HG03575 (cell line): Measurements from ENCODE around the gene STRN4.
"Not testable (repeated sequence)": the region's sequence is repeated elsewhere in the genome, so short reads cannot be mapped to it uniquely, and the experiment has no call there.

ENCODE experiments used
- ATAC-seq: cut with Tn5 transposase; IDR thresholded peaks from one replicate; pipeline ENCODE4 v1.9.1; 2021; ENCODE audit not compliant: unreplicated experiment, insufficient number of reproducible peaks, low FRiP score; ENCODE audit errors: extremely low read depth

STRN4 gene

GRCh38 chr19:46718157-46718933 lies 27.9 kb downstream of the STRN4 start:
- no peak for ATAC-seq

GRCh38 chr19:46717716-46718143 lies 28.5 kb downstream of the STRN4 start:
- ATAC-seq = no peak

GRCh38 chr19:46717034-46717715 lies 29.1 kb downstream of the STRN4 start, which contains the start of gene PRKD2:
Gene PRKD2 (minus strand): TSS chr19:46717114. CDS start chr19:46716370, 744 bp downstream.
- no peak for ATAC-seq

- no peak for ATAC-seq
Observed at GRCh38 chr19:46716672-46717033, 29.6 kb downstream of the STRN4 start.

- no peak for ATAC-seq
Observed at GRCh38 chr19:46715975-46716671, 30.1 kb downstream of the STRN4 start.

GRCh38 chr19:46715620-46715974 lies 30.7 kb downstream of the STRN4 start:
- ATAC-seq = no peak

GRCh38 chr19:46714444-46715106 lies 31.7 kb downstream of the STRN4 start:
- no peak for ATAC-seq

- no peak for ATAC-seq
Observed at GRCh38 chr19:46713781-46714443, 32.3 kb downstream of the STRN4 start.

GRCh38 chr19:46712768-46713338 lies 33.4 kb downstream of the STRN4 start:
- not testable (repeated sequence) for ATAC-seq

GRCh38 chr19:46710687-46711086 lies 35.6 kb downstream of the STRN4 start:
- ATAC-seq = no peak

- ATAC-seq = no peak
Observed at GRCh38 chr19:46704379-46705076, 41.7 kb downstream of the STRN4 start.

GRCh38 chr19:46700704-46701103 lies 45.5 kb downstream of the STRN4 start:
- ATAC-seq = no peak

GRCh38 chr19:46698395-46699321 lies 47.6 kb downstream of the STRN4 start:
- no peak for ATAC-seq

- no peak for ATAC-seq
Observed at GRCh38 chr19:46697204-46697960, 48.9 kb downstream of the STRN4 start.

GRCh38 chr19:46696866-46697203 lies 49.4 kb downstream of the STRN4 start:
- ATAC-seq = no peak

- ATAC-seq = no peak
Observed at GRCh38 chr19:46696052-46696451, 50.2 kb downstream of the STRN4 start.

GRCh38 chr19:46693760-46694159 lies 52.5 kb downstream of the STRN4 start:
- no peak for ATAC-seq
